ENCODE data around the gene ADAM22. TPM values are rescaled to one million over a fixed set of nuclear protein-coding genes. Genes with fewer than 3 reads are reported as not detected.

The ADAM22 gene
- total and polyA plus RNA-seq, 4 donors = 0.04 to 0.61 (median 0.15) TPM

GRCh38 chr7:87993269-87993668 is 59.2 kb downstream of the ADAM22 start:
- no peak overlapping the region for H3K27ac ChIP-seq (ENCODE audit: low read depth in 1 of 2, low read length in 2 of 2)
- no peak overlapping the region for H3K4me3 ChIP-seq (ENCODE audit: low read depth in 1 of 3, low read length in 3 of 3)
- H3K36me3 ChIP-seq (ENCODE audit: control insufficient read depth in 4 of 4, insufficient read depth in 3 of 4, low read depth in 1 of 4, low read length in 3 of 4) = no peaks in the 10 kb centered on the region
- H3K4me1 ChIP-seq (ENCODE audit: control insufficient read depth in 4 of 4, insufficient read depth in 4 of 4, low read length in 3 of 4) = no peaks in the 10 kb centered on the region
- no peak for TF ChIP-seq HNF4A (conservative IDR thresholded peaks at IDR 0.05)
- TF ChIP-seq FOXA1 (IDR thresholded peaks at IDR 0.05) = no peak
- no peak for TF ChIP-seq EGR1 (IDR thresholded peaks at IDR 0.05; ENCODE audit: low read depth in 2 of 2)
- TF ChIP-seq TAF1 (conservative IDR thresholded peaks at IDR 0.05) = no peak
- TF ChIP-seq HNF4G (IDR thresholded peaks at IDR 0.05) = no peak
- no peak for TF ChIP-seq ATF3 (IDR thresholded peaks at IDR 0.05)
- TF ChIP-seq RAD21 (IDR thresholded peaks at IDR 0.05) = no peak
- TF ChIP-seq ZBTB33 (IDR thresholded peaks at IDR 0.05) = no peak
- TF ChIP-seq SP1 (IDR thresholded peaks at IDR 0.05) = no peak
- no peak for TF ChIP-seq GABPA (IDR thresholded peaks at IDR 0.05 in 1 of 2, conservative IDR thresholded peaks at IDR 0.05 in 1 of 2)
- TF ChIP-seq MAX (IDR thresholded peaks at IDR 0.05) = no peak
- TF ChIP-seq CTCF (IDR thresholded peaks at IDR 0.05; ENCODE audit: low read depth, low read length, missing input control) = no peak
- TF ChIP-seq YY1 (IDR thresholded peaks at IDR 0.05) = no peak
- no peak for TF ChIP-seq NR2F2 (IDR thresholded peaks at IDR 0.05)
- H3K9ac ChIP-seq (ENCODE audit: low read depth in 1 of 2, low read length in 2 of 2) = no peak overlapping the region
- no peaks in the 10 kb centered on the region for H3K9me3 ChIP-seq (ENCODE audit: control insufficient read depth in 4 of 4, low read length in 3 of 4)
- H3K27me3 ChIP-seq (ENCODE audit: control insufficient read depth in 4 of 4, insufficient read depth in 4 of 4, low read length in 3 of 4) = no peaks in the 10 kb centered on the region
- DNase-seq (ENCODE audit: low spot score) = no peak

- no peaks in the 10 kb centered on the region for H3K36me3 ChIP-seq (ENCODE audit: control insufficient read depth in 4 of 4, insufficient read depth in 3 of 4, low read depth in 1 of 4, low read length in 3 of 4)
- H3K4me3 ChIP-seq (ENCODE audit: low read depth in 1 of 3, low read length in 3 of 3) = no peak overlapping the region
- no peak for DNase-seq (ENCODE audit: low spot score)
- H3K9me3 ChIP-seq (ENCODE audit: control insufficient read depth in 4 of 4, low read length in 3 of 4) = no peaks in the 10 kb centered on the region
- H3K9ac ChIP-seq (ENCODE audit: low read depth in 1 of 2, low read length in 2 of 2) = no peak overlapping the region
- peaks cover 0 to 2% (median 2%) of the 10 kb centered on the region in 4 donors for H3K4me1 ChIP-seq (ENCODE audit: control insufficient read depth in 4 of 4, insufficient read depth in 4 of 4, low read length in 3 of 4)
- no peak overlapping the region for H3K27ac ChIP-seq (ENCODE audit: low read depth in 1 of 2, low read length in 2 of 2)
- H3K27me3 ChIP-seq (ENCODE audit: control insufficient read depth in 4 of 4, insufficient read depth in 4 of 4, low read length in 3 of 4) = no peaks in the 10 kb centered on the region
- TF ChIP-seq MAX (IDR thresholded peaks at IDR 0.05) (peak; percentile 26), HNF4A (conservative IDR thresholded peaks at IDR 0.05) (peak; percentile 81 to 86), CTCF (IDR thresholded peaks at IDR 0.05; ENCODE audit: low read depth, low read length, missing input control) (no peak), RAD21 (IDR thresholded peaks at IDR 0.05) (no peak), SP1 (IDR thresholded peaks at IDR 0.05) (peak; percentile 51), HNF4G (IDR thresholded peaks at IDR 0.05) (peak; percentile 33), NR2F2 (IDR thresholded peaks at IDR 0.05) (no peak), FOXA2 (IDR thresholded peaks at IDR 0.05) (no peak)
- 33% methylated on average over 1 of the region's 1 CpG for WGBS
Observed at GRCh38 chr7:87999261-87999660, 65.2 kb downstream of the ADAM22 start.

All from liver (tissue), 9 donors.